GM12878 (cell line): Measurements from ENCODE around the gene GUCY2D. TPM values are rescaled to one million over a fixed set of nuclear protein-coding genes. Genes with fewer than 3 reads are reported as not detected.

Experiments used
- ATAC-seq: fragments of 200-7000 bp; cut with Tn5 transposase; 3 replicates; pipeline ENCODE4 v1.9.1; 2020; ENCODE audit warnings: mild to moderate bottlenecking, moderate library complexity
- BruUV-seq: library from RNA; stranded (reverse); fragments of 400-500 nt; replicated peaks from 2 replicates; lab custom pipeline; 2021; lab: Mats Ljungman, UMichigan
- CTCF ChIA-PET: fragments of 300-600 bp; sonication (Branson Sonifier 250); formaldehyde crosslinking; extraction: SDS; loops from one replicate; lab custom pipeline; 2021; ENCODE audit warnings: inconsistent platforms; lab: Yijun Ruan, JAX
- POLR2A ChIA-PET: fragments of 350-600 bp; formaldehyde crosslinking; extraction: SDS; loops from one replicate; lab custom pipeline; 2021; ENCODE audit warnings: inconsistent platforms; lab: Charles Lee
- RAD21 ChIA-PET: fragments of 300-600 bp; sonication (Branson Sonifier 250); formaldehyde crosslinking; loops from one replicate; lab custom pipeline; 2023; ENCODE audit warnings: antibody characterized with exemption; ENCODE audit not compliant: unreplicated experiment; lab: Charles Lee
- SMC1A ChIA-PET: fragments of 300-600 bp; sonication (Branson Sonifier 250); formaldehyde crosslinking; loops from one replicate; lab custom pipeline; 2023; ENCODE audit not compliant: unreplicated experiment, uncharacterized antibody; lab: Charles Lee
- DNase-seq: peaks from one replicate; pipeline ENCODE4 v3.0.0-alpha.2; 2011; ENCODE audit warnings: low read depth, low spot score
- FAIRE-seq: peaks from 3 replicates; lab custom pipeline; 2011; peaks lifted over from hg19 to GRCh38; lab: Jason Lieb, UNC
- H2AFZ ChIP-seq: 2 replicates; pipeline ENCODE4 v1.6.0; 2011; ENCODE audit warnings: low read depth, low read length, control low read depth; ENCODE audit not compliant: control insufficient read depth
- H3K27ac ChIP-seq: 2 replicates; pipeline ENCODE4 v1.5.1; 2011; ENCODE audit warnings: control low read depth; ENCODE audit not compliant: control insufficient read depth, insufficient read depth
- H3K27me3 ChIP-seq, 2 experiments: replicated peaks in 1 of 2; 2 replicates each; pipeline versions ENCODE4 v1.6.0 to v1.6.1; 2011; ENCODE audit warnings: low read length in 1 of 2; ENCODE audit not compliant: control insufficient read depth in 2 of 2, insufficient read depth in 2 of 2
- H3K36me3 ChIP-seq, 2 experiments: 2 replicates each; pipeline ENCODE4 v1.5.1; 2011; ENCODE audit warnings: low read length in 1 of 2; ENCODE audit not compliant: control insufficient read depth in 2 of 2, insufficient read depth in 2 of 2
- H3K4me1 ChIP-seq: 2 replicates; pipeline ENCODE4 v1.6.1; 2011; ENCODE audit warnings: mild to moderate bottlenecking, low read length, moderate library complexity, mixed read lengths; ENCODE audit not compliant: control insufficient read depth, insufficient read depth
- H3K4me2 ChIP-seq: 2 replicates; pipeline ENCODE4 v1.6.0; 2011; ENCODE audit warnings: control low read depth; ENCODE audit not compliant: control insufficient read depth, insufficient read depth
- H3K4me3 ChIP-seq: fragments of 200-600 bp; sonication (generic); 2 replicates; pipeline ENCODE4 v1.5.1; 2016
- H3K79me2 ChIP-seq: 2 replicates; pipeline ENCODE4 v1.6.0; 2011; ENCODE audit warnings: low read length; ENCODE audit not compliant: control insufficient read depth, insufficient read depth
- H3K9ac ChIP-seq: 2 replicates; pipeline ENCODE4 v1.8.0; 2011; ENCODE audit warnings: low read length, control low read depth, mixed read lengths; ENCODE audit not compliant: control insufficient read depth, insufficient read depth
- H3K9me3 ChIP-seq: replicated peaks from 3 replicates; pipeline ENCODE4 v1.5.1; 2011; ENCODE audit warnings: mild to moderate bottlenecking, low read length; ENCODE audit not compliant: control insufficient read depth, insufficient read depth
- H4K20me1 ChIP-seq: 2 replicates; pipeline ENCODE4 v1.6.0; 2011; ENCODE audit not compliant: control insufficient read depth, insufficient read depth
- CHD4 ChIP-seq: fragments of 200-600 bp; sonication (generic); IDR thresholded peaks from 2 replicates; pipeline ENCODE4 v1.6.1; 2016; ENCODE audit warnings: mild to moderate bottlenecking
- CREM ChIP-seq: IDR thresholded peaks from 2 replicates; pipeline ENCODE4 v1.6.1; 2014; ENCODE audit warnings: antibody characterized with exemption, low read depth
- EGR1 ChIP-seq, 2 experiments: IDR thresholded peaks; 1 replicate in 1 of 2; 2 replicates in 1 of 2; pipeline ENCODE4 v1.6.1; 2011 to 2012; ENCODE audit warnings: low read depth in 2 of 2, low read length in 2 of 2, borderline replicate concordance in 1 of 2, mild to moderate bottlenecking in 1 of 2, moderate library complexity in 1 of 2
- MXI1 ChIP-seq: fragments of 150-350 bp; IDR thresholded peaks from 2 replicates; pipeline ENCODE4 v1.6.1; 2011; ENCODE audit warnings: low read depth, mild to moderate bottlenecking, inconsistent platforms, low read length, improper control_type of control experiment
- NRF1 ChIP-seq: conservative IDR thresholded peaks from 2 replicates; pipeline ENCODE4 v1.6.1; 2011; ENCODE audit warnings: mild to moderate bottlenecking, low read depth, low read length, improper control_type of control experiment
- RBBP5 ChIP-seq: fragments of 200-600 bp; sonication (generic); conservative IDR thresholded peaks from 2 replicates; pipeline ENCODE4 v1.6.1; 2016
- SIN3A ChIP-seq: IDR thresholded peaks from 2 replicates; pipeline ENCODE4 v1.6.1; 2012; ENCODE audit warnings: low read depth, low read length, improper control_type of control experiment
- SRF ChIP-seq, 2 experiments: IDR thresholded peaks; 2 replicates each; pipeline ENCODE4 v1.6.1; 2011; ENCODE audit warnings: low read depth in 2 of 2, low read length in 2 of 2, mild to moderate bottlenecking in 1 of 2, moderate library complexity in 1 of 2
- ZNF217 ChIP-seq: fragments of 450-650 bp; IDR thresholded peaks from 2 replicates; pipeline ENCODE4 v1.6.1; 2017; ENCODE audit warnings: antibody characterized with exemption, mild to moderate bottlenecking
- ZNF274 ChIP-seq: IDR thresholded peaks from one replicate; pipeline ENCODE4 v1.8.0; 2011; ENCODE audit not compliant: insufficient read length, insufficient read depth
- WGBS: methylation state at CpG from one replicate; pipeline ENCODE4 v1.1.6; 2016; ENCODE audit warnings: low lambda C conversion rate; ENCODE audit not compliant: insufficient replicate concordance, insufficient coverage; ENCODE audit errors: missing lambda C conversion rate; 5-methylcytosine and 5-hydroxymethylcytosine counted together
- in situ Hi-C: fragments of 300-500 bp; cut with MboI; formaldehyde crosslinking; loops from 9 replicates; pipeline ENCODE4 v1.14.3; 2018; ENCODE audit warnings: mixed read lengths
- intact Hi-C: fragments of 100-400 bp; cut with micrococcal nuclease; formaldehyde crosslinking; loops from one replicate; pipeline ENCODE4 v1.14.2; 2022; ENCODE audit not compliant: unreplicated experiment
- polyA plus RNA-seq, 11 experiments: library from polyadenylated mRNA; depleted of rRNA in 4 of 11; unstranded in 6 of 11; stranded (reverse) in 5 of 11; fragments of >200 nt; fragmentation: Nextera tagmentation in 4 of 11; fragmentation: Illumina TruSeq in 1 of 11; extraction: Ambion mirVana in 4 of 11; extraction: Trizol in 1 of 11; gene quantifications; 1 replicate in 1 of 11; 2 replicates in 10 of 11; pipeline versions ENCODE4 v1.2.1 to v1.2.3, GENCODE V29; 2011 to 2016; ENCODE audit warnings: inconsistent platforms in 2 of 11, missing spikeins in 2 of 11, low read depth in 1 of 11
- total RNA-seq, 4 experiments: library from RNA; depleted of rRNA in 3 of 4; stranded (reverse); fragments of >200 nt in 3 of 4; fragmentation: Illumina TruSeq in 1 of 4; extraction: Trizol in 1 of 4; gene quantifications; 2 replicates each; pipeline versions ENCODE4 v1.2.1 to v1.2.3, GENCODE V29; 2013 to 2021

GUCY2D gene
- total and polyA plus RNA-seq, 10 of the 15 experiments (the other 5 are each of a cell fraction or from before 2014, with no cell fraction given), result not detected

DNA sequence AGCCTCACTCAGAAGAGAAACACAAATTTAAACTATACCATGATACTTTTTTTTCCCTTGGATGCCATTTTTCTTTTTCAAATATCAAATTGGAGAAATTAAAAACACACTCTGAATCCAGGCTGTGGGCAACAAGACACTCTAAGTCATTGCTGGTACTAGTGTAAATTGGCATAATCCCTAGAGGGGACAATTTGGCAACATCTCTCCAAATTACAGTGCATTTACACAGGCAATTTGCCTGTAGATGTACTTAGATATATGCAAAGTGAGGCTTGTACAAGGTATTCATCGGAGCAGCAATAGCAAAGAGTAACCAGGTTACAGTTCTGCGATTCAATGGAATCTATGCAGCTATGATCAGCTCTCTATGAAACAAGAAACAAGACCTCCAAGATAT is 6.7 kb upstream of the GUCY2D start:
- no peak for DNase-seq
- WGBS, result 0% methylated on average over 2 of the region's 2 CpGs
- H3K4me1 ChIP-seq, result peaks cover 6% of the 10 kb centered on the region; the same call in 1 of the 2 replicates
- H3K4me2 ChIP-seq, result no peak overlapping the region
- H2AFZ ChIP-seq, result no peak overlapping the region
- no peaks in the 10 kb centered on the region for H4K20me1 ChIP-seq
- CTCF ChIA-PET, result interaction anchor here (1.1 to 2.4 kb wide), 2 partner anchors 45 to 56 kb away, joined by 3 to 10 read pairs; no protein-coding TSS in a partner anchor
- TF ChIP-seq NRF1 (no peak), SIN3A (no peak), CHD4 (no peak), CREM (no peak), ZNF274 (no peak), SRF (IDR thresholded peaks at IDR 0.05; ENCODE audit: low read depth in 2 of 2, low read length in 2 of 2) (no peak), EGR1 (IDR thresholded peaks at IDR 0.05; ENCODE audit: borderline replicate concordance in 1 of 2, low read depth in 2 of 2, low read length in 2 of 2) (no peak), MXI1 (no peak), ZNF217 (no peak), RBBP5 (no peak)
- H3K79me2 ChIP-seq, result no peaks in the 10 kb centered on the region
- no peak overlapping the region for H3K27ac ChIP-seq
- RAD21 ChIA-PET, result no interaction called here
- SMC1A ChIA-PET, result no interaction called here
- H3K36me3 ChIP-seq, result no peaks in the 10 kb centered on the region
- FAIRE-seq, result no peak
- no peak overlapping the region for H3K4me3 ChIP-seq
- no peaks in the 10 kb centered on the region for H3K27me3 ChIP-seq
- no TSS peak for BruUV-seq
- no peak overlapping the region for H3K9ac ChIP-seq
- intact Hi-C loops (no loop called here), in situ Hi-C loops (no loop called here)
- ATAC-seq, result no peak
- POLR2A ChIA-PET, result no interaction called here
- no peaks in the 10 kb centered on the region for H3K9me3 ChIP-seq
